GM23248 (cell line): Measurements from ENCODE around the gene PAF1.

ENCODE experiments used
- EZH2 ChIP-seq: fragments of 200-600 bp; sonication (generic); IDR thresholded peaks from 2 replicates; pipeline ENCODE4 v1.6.1; 2018; ENCODE audit warnings: antibody characterized with exemption, mild to moderate bottlenecking; ENCODE audit not compliant: insufficient read depth, poor library complexity, severe bottlenecking
- EZH2phosphoT487 ChIP-seq: fragments of 200-600 bp; sonication (generic); IDR thresholded peaks from 2 replicates; pipeline ENCODE4 v1.6.1; 2018; ENCODE audit warnings: antibody characterized with exemption, moderate library complexity, mild to moderate bottlenecking, low read depth; ENCODE audit not compliant: insufficient read depth

DNA sequence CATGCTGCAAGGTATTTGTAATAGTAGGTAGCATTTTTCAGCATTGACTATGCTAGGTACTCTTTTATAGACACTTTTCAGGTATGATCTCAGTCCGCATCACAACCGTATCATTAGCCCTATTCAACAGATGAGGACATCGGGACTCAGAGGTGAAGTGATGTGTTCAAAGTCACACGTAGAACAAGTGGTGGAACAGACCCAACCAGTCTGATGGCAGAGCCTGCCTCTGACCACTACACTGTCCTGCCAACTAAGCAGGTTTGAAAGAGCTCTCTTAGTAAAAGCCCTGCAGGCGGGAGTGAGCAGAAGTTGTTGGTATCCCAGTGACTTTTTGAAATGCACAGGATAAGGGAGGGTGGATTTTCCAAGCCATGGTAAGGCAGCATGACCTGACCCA, 20.2 kb downstream of the PAF1 start:
- TF ChIP-seq EZH2 (no peak), EZH2phosphoT487 (no peak)
